ENCODE results near the gene SAMD3.

Gene SAMD3

GRCh38 chr6:130148181-130148580 lies 74.6 kb downstream of the SAMD3 start:
- no peak for DNase-seq
- H3K27me3 ChIP-seq (ENCODE audit: insufficient read depth, low read depth, severe bottlenecking) = no peaks in the 10 kb centered on the region
- H3K27ac ChIP-seq = no peak overlapping the region
- H3K4me3 ChIP-seq (ENCODE audit: low read depth, low read length) = no peak overlapping the region
- no peaks in the 10 kb centered on the region for H3K9me3 ChIP-seq (ENCODE audit: severe bottlenecking)
- TF ChIP-seq, protein P1, sequence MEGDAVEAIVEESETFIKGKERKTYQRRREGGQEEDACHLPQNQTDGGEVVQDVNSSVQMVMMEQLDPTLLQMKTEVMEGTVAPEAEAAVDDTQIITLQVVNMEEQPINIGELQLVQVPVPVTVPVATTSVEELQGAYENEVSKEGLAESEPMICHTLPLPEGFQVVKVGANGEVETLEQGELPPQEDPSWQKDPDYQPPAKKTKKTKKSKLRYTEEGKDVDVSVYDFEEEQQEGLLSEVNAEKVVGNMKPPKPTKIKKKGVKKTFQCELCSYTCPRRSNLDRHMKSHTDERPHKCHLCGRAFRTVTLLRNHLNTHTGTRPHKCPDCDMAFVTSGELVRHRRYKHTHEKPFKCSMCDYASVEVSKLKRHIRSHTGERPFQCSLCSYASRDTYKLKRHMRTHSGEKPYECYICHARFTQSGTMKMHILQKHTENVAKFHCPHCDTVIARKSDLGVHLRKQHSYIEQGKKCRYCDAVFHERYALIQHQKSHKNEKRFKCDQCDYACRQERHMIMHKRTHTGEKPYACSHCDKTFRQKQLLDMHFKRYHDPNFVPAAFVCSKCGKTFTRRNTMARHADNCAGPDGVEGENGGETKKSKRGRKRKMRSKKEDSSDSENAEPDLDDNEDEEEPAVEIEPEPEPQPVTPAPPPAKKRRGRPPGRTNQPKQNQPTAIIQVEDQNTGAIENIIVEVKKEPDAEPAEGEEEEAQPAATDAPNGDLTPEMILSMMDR (IDR thresholded peaks at IDR 0.05; ENCODE audit: low read depth, low read length) = 0 out of 2 replicates have a peak, but pooled peaks have one; percentile 27
- no peaks in the 10 kb centered on the region for H3K36me3 ChIP-seq

DNA sequence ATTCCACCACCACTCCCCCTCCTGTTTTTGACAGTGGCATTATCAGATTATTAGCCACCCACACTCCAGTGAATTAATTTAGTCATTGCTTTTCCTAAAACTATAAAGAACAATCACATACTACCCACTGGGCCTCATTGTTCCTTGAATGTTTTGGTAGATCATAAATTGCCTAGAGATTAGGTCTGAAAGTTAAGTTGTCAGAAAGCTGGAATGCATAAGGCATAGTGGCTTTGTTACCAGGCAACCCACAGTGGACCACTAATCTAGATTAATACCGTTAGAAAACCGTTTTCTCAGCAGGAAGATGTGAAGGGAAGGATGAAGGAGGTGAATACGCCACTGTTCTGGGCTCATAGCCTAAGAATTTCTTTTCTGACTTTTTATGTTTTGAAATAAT lies 75.6 kb downstream of the SAMD3 start:
- no peak overlapping the region for H3K27ac ChIP-seq
- peak; percentile 19 for DNase-seq
- TF ChIP-seq, protein P1 (IDR thresholded peaks at IDR 0.05; ENCODE audit: low read depth, low read length) = no peak
- no peaks in the 10 kb centered on the region for H3K36me3 ChIP-seq
- no peak overlapping the region for H3K4me3 ChIP-seq (ENCODE audit: low read depth, low read length)
- H3K27me3 ChIP-seq (ENCODE audit: insufficient read depth, low read depth, severe bottlenecking) = no peaks in the 10 kb centered on the region
- H3K9me3 ChIP-seq (ENCODE audit: severe bottlenecking) = no peaks in the 10 kb centered on the region

DNA sequence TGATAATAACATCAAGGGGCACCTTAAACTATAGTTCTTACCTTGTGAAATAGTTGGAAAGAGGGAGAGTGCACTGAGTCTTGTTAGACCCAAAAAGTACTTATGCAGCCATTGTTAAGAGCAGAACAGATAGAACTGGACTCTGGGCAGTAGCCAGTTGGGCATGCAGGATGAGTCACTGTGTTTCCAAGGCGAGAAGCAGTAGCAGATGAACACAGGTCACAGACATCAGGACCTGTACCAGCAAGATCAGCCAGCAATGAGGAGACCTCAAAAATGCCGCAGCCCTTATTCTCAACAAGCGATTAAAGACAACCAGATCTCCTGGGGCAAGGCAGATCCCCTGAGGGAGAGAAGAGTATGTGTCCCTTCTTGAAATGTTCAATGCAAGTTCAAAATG lies 79.0 kb downstream of the SAMD3 start:
- TF ChIP-seq, protein P1 (IDR thresholded peaks at IDR 0.05; ENCODE audit: low read depth, low read length) = no peak
- DNase-seq = no peak
- no peak overlapping the region for H3K27ac ChIP-seq
- no peaks in the 10 kb centered on the region for H3K36me3 ChIP-seq
- H3K4me3 ChIP-seq (ENCODE audit: low read depth, low read length) = no peak overlapping the region
- no peaks in the 10 kb centered on the region for H3K27me3 ChIP-seq (ENCODE audit: insufficient read depth, low read depth, severe bottlenecking)
- no peaks in the 10 kb centered on the region for H3K9me3 ChIP-seq (ENCODE audit: severe bottlenecking)

- Histone ChIP-seq H3K4me3 (ENCODE audit: low read depth, low read length) (no peak overlapping the region), H3K27me3 (ENCODE audit: insufficient read depth, low read depth, severe bottlenecking) (no peaks in the 10 kb centered on the region), H3K9me3 (ENCODE audit: severe bottlenecking) (no peaks in the 10 kb centered on the region), H3K36me3 (no peaks in the 10 kb centered on the region), H3K27ac (no peak overlapping the region)
- DNase-seq = no peak
- TF ChIP-seq, protein P1 (IDR thresholded peaks at IDR 0.05; ENCODE audit: low read depth, low read length) = no peak
Observed at GRCh38 chr6:130140084-130140483, 82.7 kb downstream of the SAMD3 start.

DNA sequence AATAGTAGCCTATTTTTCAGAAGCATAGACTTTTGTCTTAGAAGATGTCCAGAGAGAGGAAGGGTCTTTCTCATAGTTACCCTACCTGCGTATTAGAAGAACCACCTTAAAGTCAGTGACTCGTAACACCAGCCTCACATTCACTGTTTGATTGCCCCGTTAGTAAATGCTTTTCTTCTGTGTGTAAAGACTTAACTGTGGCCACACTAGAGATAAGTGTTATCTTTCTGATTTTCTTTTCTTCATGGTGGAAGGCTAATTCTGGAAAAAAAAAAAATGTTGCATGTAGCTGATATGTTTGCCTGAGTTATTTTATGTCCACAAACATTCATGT lies 83.9 kb downstream of the SAMD3 start:
- Histone ChIP-seq H3K27ac (no peak overlapping the region), H3K9me3 (ENCODE audit: severe bottlenecking) (no peaks in the 10 kb centered on the region), H3K27me3 (ENCODE audit: insufficient read depth, low read depth, severe bottlenecking) (no peaks in the 10 kb centered on the region), H3K4me3 (ENCODE audit: low read depth, low read length) (no peak overlapping the region), H3K36me3 (no peaks in the 10 kb centered on the region)
- TF ChIP-seq, protein P1 (IDR thresholded peaks at IDR 0.05; ENCODE audit: low read depth, low read length) = no peak
- no peak for DNase-seq

- Histone ChIP-seq H3K27ac (no peak overlapping the region), H3K4me3 (ENCODE audit: low read depth, low read length) (no peak overlapping the region), H3K36me3 (no peaks in the 10 kb centered on the region), H3K9me3 (ENCODE audit: severe bottlenecking) (no peaks in the 10 kb centered on the region), H3K27me3 (ENCODE audit: insufficient read depth, low read depth, severe bottlenecking) (no peaks in the 10 kb centered on the region)
- no peak for DNase-seq
- TF ChIP-seq, protein P1 (IDR thresholded peaks at IDR 0.05; ENCODE audit: low read depth, low read length) = no peak
Observed at GRCh38 chr6:130138116-130138908, 84.4 kb downstream of the SAMD3 start.

All from WERI-Rb-1 (cell line).